GM23248 (cell line): ENCODE results near the gene LIX1.

ENCODE experiments used
- EZH2 ChIP-seq: fragments of 200-600 bp; sonication (generic); IDR thresholded peaks from 2 replicates; pipeline ENCODE4 v1.6.1; 2018; ENCODE audit warnings: antibody characterized with exemption, mild to moderate bottlenecking; ENCODE audit not compliant: insufficient read depth, poor library complexity, severe bottlenecking
- EZH2phosphoT487 ChIP-seq: fragments of 200-600 bp; sonication (generic); IDR thresholded peaks from 2 replicates; pipeline ENCODE4 v1.6.1; 2018; ENCODE audit warnings: antibody characterized with exemption, moderate library complexity, mild to moderate bottlenecking, low read depth; ENCODE audit not compliant: insufficient read depth

DNA sequence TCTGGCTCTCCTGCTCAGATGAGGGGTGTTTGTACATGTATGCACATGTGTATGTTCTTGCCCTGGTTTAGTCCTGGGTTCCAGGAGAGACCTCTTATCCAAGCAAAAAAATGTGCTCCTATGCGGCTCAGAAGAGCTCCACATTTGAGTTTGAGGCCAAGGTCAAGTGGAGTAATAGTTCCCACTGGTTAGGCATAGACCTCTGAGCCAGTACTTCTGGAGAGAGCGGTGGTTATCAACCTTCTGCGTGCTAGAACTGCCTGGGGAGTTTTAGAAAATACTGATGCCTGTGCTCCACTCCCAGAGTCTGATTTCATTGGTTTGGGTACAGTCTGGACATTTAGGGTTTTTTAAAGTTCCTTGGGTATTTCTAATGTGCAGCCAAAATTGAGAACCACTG lies 51.5 kb downstream of the LIX1 start:
- TF ChIP-seq EZH2 (no peak), EZH2phosphoT487 (no peak)
